B cell (primary cell): Measurements from ENCODE around the gene TK2. TPM values are rescaled to one million over a fixed set of nuclear protein-coding genes. Genes with fewer than 3 reads are reported as not detected.

Experiments
- ATAC-seq: fragments of 200-7000 bp; cut with Tn5 transposase; one replicate; pipeline ENCODE4 v1.10.0; 2021; ENCODE audit warnings: low read depth, mild to moderate bottlenecking, moderate number of reproducible peaks, moderate library complexity
- CTCF ChIA-PET: fragments of 350-600 bp; sonication (Branson Sonifier 250); formaldehyde crosslinking; loops from one replicate; lab custom pipeline; 2021; ENCODE audit warnings: antibody characterized with exemption, inconsistent platforms; lab: Charles Lee
- POLR2A ChIA-PET: fragments of 350-600 bp; sonication (Branson Sonifier 250); formaldehyde crosslinking; loops from one replicate; lab custom pipeline; 2021; ENCODE audit warnings: antibody characterized with exemption; lab: Charles Lee
- DNase-seq: peaks from one replicate; pipeline ENCODE4 v3.0.0; 2013
- H2AFZ ChIP-seq: 2 replicates; pipeline ENCODE4 v1.6.1; 2012; ENCODE audit warnings: mild to moderate bottlenecking, low read depth, low read length; ENCODE audit not compliant: insufficient read depth, poor library complexity, severe bottlenecking
- H3K27ac ChIP-seq, 2 donors: 1 replicate in 1 of 2; 2 replicates in 1 of 2; pipeline ENCODE4 v1.5.1; 2012 to 2013; ENCODE audit warnings: low read length in 2 of 2, mild to moderate bottlenecking in 2 of 2, moderate library complexity in 1 of 2
- H3K27me3 ChIP-seq, 4 experiments: fragments of 200-600 bp in 1 of 4; sonication (generic) in 1 of 4; replicated peaks in 1 of 4; 1 replicate in 2 of 4; 2 replicates in 2 of 4; pipeline versions ENCODE4 v1.6.1 to v1.7.0; 2013 to 2016; ENCODE audit warnings: low read length in 3 of 4, mild to moderate bottlenecking in 2 of 4, mixed read lengths in 1 of 4, moderate library complexity in 1 of 4; ENCODE audit not compliant: insufficient read depth in 4 of 4, control insufficient read depth in 3 of 4; ENCODE audit errors: control extremely low read depth in 1 of 4
- H3K36me3 ChIP-seq, 2 experiments: replicated peaks in 1 of 2; 1 replicate in 1 of 2; 2 replicates in 1 of 2; pipeline versions ENCODE4 v1.6.1 to v1.7.1; 2013; ENCODE audit warnings: low read length in 1 of 2; ENCODE audit not compliant: insufficient read depth in 2 of 2, control insufficient read depth in 1 of 2; ENCODE audit errors: control extremely low read depth in 1 of 2, extremely low read depth in 1 of 2
- H3K4me1 ChIP-seq, 2 donors: fragments of 200-600 bp in 1 of 2; sonication (generic) in 1 of 2; 1 replicate in 1 of 2; 2 replicates in 1 of 2; pipeline versions ENCODE4 v1.5.1 to v1.6.1; 2013 to 2017; ENCODE audit warnings: low read length in 2 of 2; ENCODE audit not compliant: control insufficient read depth in 2 of 2, insufficient read depth in 2 of 2
- H3K4me2 ChIP-seq: replicated peaks from 2 replicates; pipeline ENCODE3; 2012; ENCODE audit warnings: mild to moderate bottlenecking, low read depth, low read length; ENCODE audit not compliant: poor library complexity, severe bottlenecking
- H3K4me3 ChIP-seq, 5 experiments: fragments of 200-600 bp in 1 of 5; sonication (generic) in 1 of 5; 1 replicate in 3 of 5; 2 replicates in 2 of 5; pipeline versions ENCODE4 v1.5.1 to v1.7.0; 2011 to 2016; ENCODE audit warnings: low read length in 4 of 5, mild to moderate bottlenecking in 4 of 5, low read depth in 2 of 5, control low read depth in 1 of 5, moderate library complexity in 1 of 5; ENCODE audit not compliant: insufficient read depth in 1 of 5; ENCODE audit errors: control extremely low read depth in 1 of 5, extremely low read depth in 1 of 5
- H3K79me2 ChIP-seq: fragments of 200-600 bp; sonication (generic); one replicate; pipeline ENCODE4 v1.6.0; 2016; ENCODE audit warnings: low read length; ENCODE audit not compliant: control insufficient read depth, insufficient read depth
- H3K9ac ChIP-seq: fragments of 200-600 bp; sonication (generic); 2 replicates; pipeline ENCODE4 v1.6.1; 2017; ENCODE audit warnings: mild to moderate bottlenecking, low read length, moderate library complexity
- H3K9me3 ChIP-seq, 3 donors: one replicate each; pipeline versions ENCODE4 v1.6.1 to v1.7.1; 2013; ENCODE audit warnings: low read length in 2 of 3; ENCODE audit not compliant: control insufficient read depth in 2 of 3, insufficient read depth in 1 of 3; ENCODE audit errors: control extremely low read depth in 1 of 3
- H4K20me1 ChIP-seq: 2 replicates; pipeline ENCODE4 v1.6.0; 2012; ENCODE audit warnings: mild to moderate bottlenecking, low read length; ENCODE audit not compliant: insufficient read depth, control insufficient read depth, poor library complexity, severe bottlenecking
- H3K27ac Mint-ChIP-seq: one replicate; pipeline ENCODE4 v1.8.0; 2021; ENCODE audit warnings: mixed read lengths
- H3K27me3 Mint-ChIP-seq: one replicate; pipeline ENCODE4 v1.8.0; 2021; ENCODE audit warnings: mixed read lengths
- H3K4me1 Mint-ChIP-seq: one replicate; pipeline ENCODE4 v1.8.0; 2021; ENCODE audit warnings: mixed read lengths
- H3K4me3 Mint-ChIP-seq: one replicate; pipeline ENCODE4 v1.8.0; 2021; ENCODE audit warnings: mixed read lengths
- H3K9me3 Mint-ChIP-seq: one replicate; pipeline ENCODE4 v1.8.0; 2022; ENCODE audit warnings: mixed read lengths; ENCODE audit not compliant: insufficient read depth
- CTCF ChIP-seq: fragments of 200-600 bp; IDR thresholded peaks from one replicate; pipeline ENCODE4 v1.8.0; 2022; ENCODE audit warnings: antibody characterized with exemption, mild to moderate bottlenecking
- EZH2 ChIP-seq: IDR thresholded peaks from 2 replicates; pipeline ENCODE4 v1.6.1; 2012; ENCODE audit warnings: borderline replicate concordance, low read depth, mild to moderate bottlenecking, moderate library complexity, low read length; ENCODE audit not compliant: insufficient read depth, poor library complexity, severe bottlenecking
- WGBS: methylation state at CpG from one replicate; pipeline ENCODE4 v1.1.5; 2013; ENCODE audit warnings: missing lambda C conversion rate; ENCODE audit not compliant: insufficient coverage; 5-methylcytosine and 5-hydroxymethylcytosine counted together
- intact Hi-C: fragments of 100-400 bp; cut with micrococcal nuclease; formaldehyde crosslinking; loops from one replicate; pipeline ENCODE4 v1.10.0; 2022
- polyA plus RNA-seq: library from polyadenylated mRNA; depleted of rRNA; stranded (reverse); fragments of >200 nt; gene quantifications from 2 replicates; pipeline ENCODE4 v1.2.3, GENCODE V29; 2012
- total RNA-seq, 2 donors: library from RNA; stranded (reverse); fragments of 120-200 nt in 1 of 2; gene quantifications; 1 replicate in 1 of 2; 2 replicates in 1 of 2; pipeline versions ENCODE4 v1.2.3 to v1.2.4, GENCODE V29; 2013 to 2022

TK2 gene
- total and polyA plus RNA-seq, 2 donors (not counting 1 experiment from before 2014, with no cell fraction given), result 2.9 to 9.7 TPM

GRCh38 chr16:66471264-66471663, 78.7 kb downstream of the TK2 start:
- H3K4me2 ChIP-seq, result no peak overlapping the region
- H3K79me2 ChIP-seq, result no peaks in the 10 kb centered on the region
- no peak overlapping the region for H2AFZ ChIP-seq
- H3K27ac ChIP-seq, result no peak overlapping the region
- DNase-seq, result no peak
- H3K9ac ChIP-seq, result no peak overlapping the region
- H3K27me3 Mint-ChIP-seq, result peaks cover 45% of the 10 kb centered on the region
- H3K4me1 ChIP-seq, result peaks cover 9 to 12% of the 10 kb centered on the region in 2 donors
- peaks cover 0 to 5% (median under 1%) of the 10 kb centered on the region in 3 donors for H3K9me3 ChIP-seq
- H3K4me1 Mint-ChIP-seq, result peaks cover 14% of the 10 kb centered on the region
- intact Hi-C loops, result no loop called here
- H3K27me3 ChIP-seq, result peaks cover 0 to 26% (median 6%) of the 10 kb centered on the region in 4 experiments
- H3K36me3 ChIP-seq, result no peaks in the 10 kb centered on the region
- ChIA-PET POLR2A (no interaction called here), CTCF (no interaction called here)
- TF ChIP-seq CTCF (no peak), EZH2 (no peak)
- no peak overlapping the region for H3K4me3 ChIP-seq
- no peaks in the 10 kb centered on the region for H3K9me3 Mint-ChIP-seq
- no peak overlapping the region for H3K27ac Mint-ChIP-seq
- no peak for ATAC-seq
- no peaks in the 10 kb centered on the region for H4K20me1 ChIP-seq
- WGBS, result 95% methylated on average over 10 of the region's 10 CpGs
- no peak overlapping the region for H3K4me3 Mint-ChIP-seq

- Mint-ChIP-seq H3K4me3 (no peak overlapping the region), H3K4me1 (peaks cover 14% of the 10 kb centered on the region), H3K9me3 (no peaks in the 10 kb centered on the region), H3K27ac (no peak overlapping the region), H3K27me3 (peaks cover 47% of the 10 kb centered on the region)
- DNase-seq, result no peak
- ChIA-PET CTCF (no interaction called here), POLR2A (no interaction called here)
- Histone ChIP-seq H2AFZ (no peak overlapping the region), H3K27ac (no peak overlapping the region), H3K36me3 (no peaks in the 10 kb centered on the region), H3K79me2 (no peaks in the 10 kb centered on the region), H3K4me2 (no peak overlapping the region), H4K20me1 (no peaks in the 10 kb centered on the region), H3K9ac (no peak overlapping the region), H3K4me3 (no peak overlapping the region), H3K4me1 (peaks cover 9 to 12% of the 10 kb centered on the region in 2 donors), H3K9me3 (peaks cover 0 to 5% (median 1%) of the 10 kb centered on the region in 3 donors), H3K27me3 (peaks cover 0 to 26% (median 6%) of the 10 kb centered on the region in 4 experiments)
- 83% methylated on average over 2 of the region's 2 CpGs for WGBS
- ATAC-seq, result no peak
- TF ChIP-seq EZH2 (no peak), CTCF (no peak)
- intact Hi-C loops, result no loop called here
These were observed 79.4 kb downstream of the TK2 start for GRCh38 chr16:66470556-66470955.
